ENCODE measurements around the gene DPF3.

Gene DPF3

DNA sequence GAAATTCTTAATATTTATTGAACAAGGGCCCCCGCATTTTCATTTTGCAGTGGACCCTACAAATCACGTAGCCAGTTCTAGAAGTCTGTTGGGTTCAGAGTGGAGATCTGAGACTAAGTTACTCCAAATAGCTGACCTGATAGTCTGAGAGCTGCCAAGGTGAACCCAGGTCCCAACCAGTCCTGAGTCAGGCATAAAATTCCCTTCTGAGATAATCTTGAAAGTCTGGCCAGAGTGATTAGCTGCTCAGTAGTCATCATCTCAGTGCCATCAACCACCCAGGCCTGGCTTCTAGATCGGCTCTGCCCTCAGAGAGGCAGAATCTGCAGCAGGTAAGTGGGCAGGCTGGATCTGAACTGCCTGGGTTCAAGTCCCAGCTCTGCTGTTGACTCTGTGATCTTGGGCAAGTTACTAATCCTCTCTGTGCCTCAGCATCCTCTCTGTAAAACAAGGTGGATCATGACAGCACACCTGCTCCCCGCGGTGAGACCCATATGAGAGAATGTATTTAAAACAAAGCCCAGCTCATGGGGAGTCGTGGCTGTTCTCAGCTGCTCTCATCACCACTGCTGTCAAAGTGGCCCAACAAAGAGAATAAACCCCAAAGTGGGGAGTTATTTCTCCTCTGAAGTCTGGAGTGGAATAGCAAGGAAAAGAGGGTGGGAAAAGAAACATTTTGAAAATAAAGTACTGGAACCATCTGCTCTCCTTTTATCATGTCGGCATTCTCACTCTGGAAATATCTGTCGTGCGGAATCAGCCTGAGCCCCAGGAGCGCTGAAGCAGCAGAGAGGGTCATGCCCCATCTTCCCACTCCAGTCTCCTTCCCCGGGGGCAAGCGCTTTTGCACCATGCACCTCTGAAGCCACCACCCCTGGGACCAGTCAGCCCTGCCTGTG, 193.3 kb downstream of the DPF3 start:
- DNase-seq (ENCODE audit: insufficient read length, low spot score) (no peak), FAIRE-seq (peak; percentile 5)
- TF ChIP-seq POLR2AphosphoS5 (IDR thresholded peaks at IDR 0.05; ENCODE audit: low read depth, low read length) (no peak), PAX5 (IDR thresholded peaks at IDR 0.05; ENCODE audit: insufficient read depth, low read length, severe bottlenecking) (no peak), POLR2A (IDR thresholded peaks at IDR 0.05; ENCODE audit: low read depth, low read length) (no peak), POU2F2 (IDR thresholded peaks at IDR 0.05; ENCODE audit: low read depth, low read length) (no peak), TAF1 (IDR thresholded peaks at IDR 0.05; ENCODE audit: low read depth, low read length) (no peak), SPI1 (IDR thresholded peaks at IDR 0.05; ENCODE audit: low read depth, low read length) (no peak)

DNA sequence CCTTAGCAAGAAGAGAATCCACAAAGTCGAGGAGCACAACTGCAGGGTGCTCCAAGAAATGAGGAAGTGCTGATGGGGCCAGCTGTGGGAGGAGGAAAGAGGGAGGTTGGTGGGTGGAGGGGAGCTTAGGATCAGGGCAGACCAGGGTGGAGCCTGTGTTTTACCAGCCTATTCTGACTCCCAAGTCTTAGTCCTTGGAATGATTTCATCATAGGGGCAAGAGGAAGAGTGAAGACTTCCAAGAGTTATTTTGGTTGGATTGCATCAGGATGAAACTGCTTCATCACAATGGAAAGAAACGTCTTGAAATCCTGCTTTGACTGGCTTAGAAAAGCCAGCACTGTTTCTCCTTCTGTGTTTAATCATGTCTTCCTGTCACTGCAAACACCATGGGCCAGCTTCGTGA, 194.0 kb downstream of the DPF3 start:
- peak; percentile 92 for TF ChIP-seq SPI1 (IDR thresholded peaks at IDR 0.05; ENCODE audit: low read depth, low read length)
- TF ChIP-seq POLR2AphosphoS5 (IDR thresholded peaks at IDR 0.05; ENCODE audit: low read depth, low read length): no peak
- DNase-seq (ENCODE audit: insufficient read length, low spot score) (no peak), FAIRE-seq (no peak)

DNA sequence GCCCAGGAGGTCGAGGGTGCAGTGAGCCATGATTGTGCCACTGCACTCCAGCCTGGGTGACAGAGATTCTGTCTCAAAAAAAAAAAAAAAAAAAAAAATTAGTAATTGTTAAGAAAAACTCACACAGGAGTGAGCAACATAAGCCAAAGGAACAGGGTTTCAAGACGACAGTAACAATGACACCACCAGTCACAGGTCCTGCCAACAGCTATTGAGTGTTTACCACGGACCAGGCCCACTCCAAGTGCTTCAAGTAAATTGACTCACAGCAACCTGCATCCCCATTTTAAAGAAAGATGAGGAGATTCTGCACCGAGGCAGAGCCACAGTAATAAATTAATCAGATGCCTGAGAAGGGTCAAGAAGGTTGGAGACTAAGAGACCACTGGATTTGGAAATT, 194.5 kb downstream of the DPF3 start:
- TF ChIP-seq SPI1 (IDR thresholded peaks at IDR 0.05; ENCODE audit: low read depth, low read length) (no peak), TAF1 (IDR thresholded peaks at IDR 0.05; ENCODE audit: low read depth, low read length) (no peak), POLR2A (IDR thresholded peaks at IDR 0.05; ENCODE audit: low read depth, low read length) (no peak), POU2F2 (IDR thresholded peaks at IDR 0.05; ENCODE audit: low read depth, low read length) (no peak), PAX5 (IDR thresholded peaks at IDR 0.05; ENCODE audit: insufficient read depth, low read length, severe bottlenecking) (no peak), POLR2AphosphoS5 (IDR thresholded peaks at IDR 0.05; ENCODE audit: low read depth, low read length) (no peak)
- FAIRE-seq: no peak
- no peak for DNase-seq (ENCODE audit: insufficient read length, low spot score)

DNA sequence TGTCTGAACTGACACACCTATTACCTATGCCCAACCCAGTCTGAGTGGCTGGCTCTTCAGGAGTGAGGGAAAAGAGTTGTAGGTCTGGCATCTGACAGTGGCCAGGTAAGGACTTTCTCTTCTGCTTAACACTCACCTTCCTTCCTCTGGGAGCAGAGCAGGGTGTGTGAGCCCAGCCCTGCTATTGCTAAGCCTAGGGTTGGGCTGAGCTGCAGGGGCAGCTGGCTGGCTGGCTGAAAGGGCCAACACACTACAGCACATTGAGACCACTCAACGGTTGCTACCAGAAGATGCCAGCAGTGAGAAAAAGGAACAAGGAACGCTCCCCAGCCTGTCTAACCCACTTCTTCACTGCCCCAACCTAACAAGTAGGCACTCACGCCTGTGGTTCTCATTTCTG, 201.2 kb downstream of the DPF3 start:
- no peak for TF ChIP-seq TAF1 (IDR thresholded peaks at IDR 0.05; ENCODE audit: low read depth, low read length)
- no peak for TF ChIP-seq POLR2A (IDR thresholded peaks at IDR 0.05; ENCODE audit: low read depth, low read length)
- no peak for TF ChIP-seq PAX5 (IDR thresholded peaks at IDR 0.05; ENCODE audit: insufficient read depth, low read length, severe bottlenecking)
- TF ChIP-seq POU2F2 (IDR thresholded peaks at IDR 0.05; ENCODE audit: low read depth, low read length): no peak
- no peak for TF ChIP-seq SPI1 (IDR thresholded peaks at IDR 0.05; ENCODE audit: low read depth, low read length)
- TF ChIP-seq POLR2AphosphoS5 (IDR thresholded peaks at IDR 0.05; ENCODE audit: low read depth, low read length): no peak
- no peak for DNase-seq (ENCODE audit: insufficient read length, low spot score)

DNA sequence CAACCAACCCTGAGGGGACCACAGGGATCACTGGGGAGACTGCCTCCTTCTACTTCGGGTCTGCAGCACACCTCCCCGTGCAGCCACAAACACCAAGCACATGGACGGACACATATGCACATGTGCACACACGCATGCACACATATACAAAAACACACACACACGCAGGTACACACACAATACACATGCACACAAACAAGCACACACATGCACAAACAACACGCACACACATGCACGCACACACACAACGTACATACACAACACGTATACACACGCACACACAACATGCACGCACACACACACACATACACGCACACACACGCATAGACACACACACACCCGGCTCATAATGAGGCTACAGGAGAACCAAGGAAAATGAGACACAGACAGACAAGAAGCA, 203.6 kb downstream of the DPF3 start:
- FAIRE-seq: peak; percentile 50
- DNase-seq (ENCODE audit: insufficient read length, low spot score): no peak
- TF ChIP-seq PAX5 (IDR thresholded peaks at IDR 0.05; ENCODE audit: insufficient read depth, low read length, severe bottlenecking): no peak
- TF ChIP-seq SPI1 (IDR thresholded peaks at IDR 0.05; ENCODE audit: low read depth, low read length): no peak
- no peak for TF ChIP-seq TAF1 (IDR thresholded peaks at IDR 0.05; ENCODE audit: low read depth, low read length)
- no peak for TF ChIP-seq POLR2A (IDR thresholded peaks at IDR 0.05; ENCODE audit: low read depth, low read length)
- TF ChIP-seq POU2F2 (IDR thresholded peaks at IDR 0.05; ENCODE audit: low read depth, low read length): no peak
- no peak for TF ChIP-seq POLR2AphosphoS5 (IDR thresholded peaks at IDR 0.05; ENCODE audit: low read depth, low read length)

More for the DNA sequence above, 201.2 kb downstream of the DPF3 start:
- no peak for FAIRE-seq

DNA sequence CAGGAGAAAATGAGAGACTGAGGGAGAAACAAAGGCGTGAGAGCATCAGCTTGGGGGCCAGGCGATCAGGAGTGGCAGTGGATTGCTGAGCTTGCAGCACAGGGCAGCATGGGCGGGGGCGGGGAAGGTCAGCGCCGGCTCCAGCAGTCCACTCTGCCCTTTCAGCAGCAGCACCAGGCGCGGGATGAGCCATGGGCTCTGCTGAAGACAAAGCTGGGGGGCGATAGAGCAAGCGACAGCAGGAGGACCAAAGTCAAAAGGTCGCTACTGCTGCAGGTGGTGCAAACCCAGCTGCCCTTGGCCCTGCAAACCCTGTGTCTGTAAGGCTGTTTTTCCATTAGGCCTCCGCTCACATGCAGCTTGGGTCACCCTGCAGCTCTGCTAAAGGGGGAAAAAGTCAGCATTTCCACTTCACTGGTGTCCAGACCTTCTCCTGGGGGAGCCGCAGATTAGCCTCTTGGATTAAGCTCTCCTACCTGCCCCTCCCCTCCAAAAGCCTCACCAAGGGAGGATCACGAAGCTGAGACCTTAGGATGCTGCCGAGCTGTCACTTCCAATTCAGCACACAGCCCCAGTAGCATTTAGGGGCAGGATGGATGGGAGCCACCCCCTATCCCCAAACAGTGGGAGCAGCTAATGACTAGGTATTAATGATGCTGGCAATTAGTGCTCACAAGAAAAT, 204.8 kb downstream of the DPF3 start:
- DNase-seq (ENCODE audit: insufficient read length, low spot score) (no peak), FAIRE-seq (no peak)
- TF ChIP-seq POU2F2 (IDR thresholded peaks at IDR 0.05; ENCODE audit: low read depth, low read length) (no peak), POLR2A (IDR thresholded peaks at IDR 0.05; ENCODE audit: low read depth, low read length) (no peak), PAX5 (IDR thresholded peaks at IDR 0.05; ENCODE audit: insufficient read depth, low read length, severe bottlenecking) (no peak), POLR2AphosphoS5 (IDR thresholded peaks at IDR 0.05; ENCODE audit: low read depth, low read length) (no peak), TAF1 (IDR thresholded peaks at IDR 0.05; ENCODE audit: low read depth, low read length) (no peak), SPI1 (IDR thresholded peaks at IDR 0.05; ENCODE audit: low read depth, low read length) (no peak)

- TF ChIP-seq POLR2A (IDR thresholded peaks at IDR 0.05; ENCODE audit: low read depth, low read length): no peak
- no peak for TF ChIP-seq POLR2AphosphoS5 (IDR thresholded peaks at IDR 0.05; ENCODE audit: low read depth, low read length)
- TF ChIP-seq SPI1 (IDR thresholded peaks at IDR 0.05; ENCODE audit: low read depth, low read length): no peak
- no peak for TF ChIP-seq PAX5 (IDR thresholded peaks at IDR 0.05; ENCODE audit: insufficient read depth, low read length, severe bottlenecking)
- TF ChIP-seq POU2F2 (IDR thresholded peaks at IDR 0.05; ENCODE audit: low read depth, low read length): no peak
- no peak for TF ChIP-seq TAF1 (IDR thresholded peaks at IDR 0.05; ENCODE audit: low read depth, low read length)
- no peak for DNase-seq (ENCODE audit: insufficient read length, low spot score)
- no peak for FAIRE-seq
Measured at GRCh38 chr14:72686832-72687231, 207.1 kb downstream of the DPF3 start.

DNA sequence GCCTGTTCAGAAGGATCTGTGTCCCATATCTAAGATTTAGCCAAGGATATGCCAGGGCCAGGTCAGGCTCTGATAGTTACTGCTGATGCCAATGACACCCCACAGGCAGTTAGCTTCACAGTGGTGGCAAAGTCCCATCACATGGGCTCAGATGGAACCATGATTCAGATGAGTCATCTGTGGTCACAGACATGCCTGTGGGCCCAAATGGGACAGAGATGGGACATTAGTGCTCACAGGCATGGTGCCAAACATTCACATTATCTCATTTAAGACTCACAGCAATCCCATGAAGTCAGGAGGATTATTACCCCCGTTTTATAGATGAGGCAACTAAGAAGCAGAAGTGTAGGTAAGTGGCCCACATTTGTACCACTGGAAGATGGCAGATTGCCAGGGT, 207.8 kb downstream of the DPF3 start:
- DNase-seq (ENCODE audit: insufficient read length, low spot score) (no peak), FAIRE-seq (no peak)
- no peak for TF ChIP-seq POU2F2 (IDR thresholded peaks at IDR 0.05; ENCODE audit: low read depth, low read length)
- TF ChIP-seq SPI1 (IDR thresholded peaks at IDR 0.05; ENCODE audit: low read depth, low read length): no peak
- TF ChIP-seq POLR2A (IDR thresholded peaks at IDR 0.05; ENCODE audit: low read depth, low read length): no peak
- no peak for TF ChIP-seq POLR2AphosphoS5 (IDR thresholded peaks at IDR 0.05; ENCODE audit: low read depth, low read length)
- no peak for TF ChIP-seq TAF1 (IDR thresholded peaks at IDR 0.05; ENCODE audit: low read depth, low read length)
- no peak for TF ChIP-seq PAX5 (IDR thresholded peaks at IDR 0.05; ENCODE audit: insufficient read depth, low read length, severe bottlenecking)

DNA sequence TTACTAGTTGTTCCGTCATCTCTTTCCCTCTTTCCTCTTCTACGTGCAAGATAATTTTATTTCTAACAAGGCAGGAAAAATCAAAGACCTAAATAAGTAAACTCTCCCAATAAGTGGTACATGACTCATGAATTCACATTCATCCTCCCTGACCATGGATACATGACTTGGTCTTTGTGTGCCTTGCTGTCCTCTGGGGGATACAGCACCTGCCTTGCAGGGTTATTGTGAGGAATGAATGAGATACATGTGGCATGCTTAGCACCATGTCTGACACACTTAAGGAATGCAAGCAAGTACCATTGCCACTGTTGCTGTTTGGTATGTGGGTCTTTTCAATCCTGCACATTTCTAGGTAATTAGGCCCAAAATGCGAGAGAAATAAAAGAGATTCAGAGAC, 208.4 kb downstream of the DPF3 start:
- FAIRE-seq (no peak), DNase-seq (ENCODE audit: insufficient read length, low spot score) (no peak)
- no peak for TF ChIP-seq SPI1 (IDR thresholded peaks at IDR 0.05; ENCODE audit: low read depth, low read length)
